Measurements from ENCODE around the gene HECW1.

DNA sequence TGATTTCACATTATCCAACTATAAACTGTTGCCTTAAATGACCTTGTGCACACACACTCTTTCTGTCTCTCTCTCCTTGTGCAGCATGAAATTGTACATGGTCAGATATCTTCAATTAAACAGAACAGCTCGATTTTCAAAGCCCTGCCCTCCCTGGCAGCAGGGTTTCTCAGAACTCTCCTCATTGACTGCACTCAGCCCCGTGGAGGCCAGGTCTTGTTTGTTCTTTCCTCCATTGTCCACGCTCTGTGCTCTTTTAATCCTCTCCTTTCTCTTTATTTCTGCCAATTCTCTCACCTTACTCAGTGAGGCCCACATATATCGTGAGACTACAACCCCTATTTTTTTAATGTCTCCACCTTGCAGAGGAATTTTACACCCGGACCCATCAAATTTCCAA, 294.5 kb downstream of the HECW1 start:
- TF ChIP-seq SMAD1 (IDR thresholded peaks at IDR 0.05; ENCODE audit: low read depth, partially characterized antibody) (no peak), ZBTB11 (CRISPR knock-in tag; IDR thresholded peaks at IDR 0.05) (no peak), ATF2 (IDR thresholded peaks at IDR 0.05; ENCODE audit: low read length) (no peak), EP300 (IDR thresholded peaks at IDR 0.05; ENCODE audit: borderline replicate concordance in 1 of 2, control insufficient read depth in 1 of 2, low read depth in 2 of 2, low read length in 2 of 2) (no peak), YY1 (IDR thresholded peaks at IDR 0.05; ENCODE audit: low read depth, low read length) (no peak), RELA (IDR thresholded peaks at IDR 0.05; ENCODE audit: borderline replicate concordance, partially characterized antibody) (no peak), POLR2A (IDR thresholded peaks at IDR 0.05; ENCODE audit: low read depth, low read length) (no peak), TBL1XR1 (IDR thresholded peaks at IDR 0.05; ENCODE audit: low read depth, low read length) (no peak), TCF7 (IDR thresholded peaks at IDR 0.05; ENCODE audit: borderline replicate concordance) (no peak), PAX5 (IDR thresholded peaks at IDR 0.05; ENCODE audit: borderline replicate concordance, low read depth, low read length) (no peak)
- TF ChIP-seq, protein P1, sequence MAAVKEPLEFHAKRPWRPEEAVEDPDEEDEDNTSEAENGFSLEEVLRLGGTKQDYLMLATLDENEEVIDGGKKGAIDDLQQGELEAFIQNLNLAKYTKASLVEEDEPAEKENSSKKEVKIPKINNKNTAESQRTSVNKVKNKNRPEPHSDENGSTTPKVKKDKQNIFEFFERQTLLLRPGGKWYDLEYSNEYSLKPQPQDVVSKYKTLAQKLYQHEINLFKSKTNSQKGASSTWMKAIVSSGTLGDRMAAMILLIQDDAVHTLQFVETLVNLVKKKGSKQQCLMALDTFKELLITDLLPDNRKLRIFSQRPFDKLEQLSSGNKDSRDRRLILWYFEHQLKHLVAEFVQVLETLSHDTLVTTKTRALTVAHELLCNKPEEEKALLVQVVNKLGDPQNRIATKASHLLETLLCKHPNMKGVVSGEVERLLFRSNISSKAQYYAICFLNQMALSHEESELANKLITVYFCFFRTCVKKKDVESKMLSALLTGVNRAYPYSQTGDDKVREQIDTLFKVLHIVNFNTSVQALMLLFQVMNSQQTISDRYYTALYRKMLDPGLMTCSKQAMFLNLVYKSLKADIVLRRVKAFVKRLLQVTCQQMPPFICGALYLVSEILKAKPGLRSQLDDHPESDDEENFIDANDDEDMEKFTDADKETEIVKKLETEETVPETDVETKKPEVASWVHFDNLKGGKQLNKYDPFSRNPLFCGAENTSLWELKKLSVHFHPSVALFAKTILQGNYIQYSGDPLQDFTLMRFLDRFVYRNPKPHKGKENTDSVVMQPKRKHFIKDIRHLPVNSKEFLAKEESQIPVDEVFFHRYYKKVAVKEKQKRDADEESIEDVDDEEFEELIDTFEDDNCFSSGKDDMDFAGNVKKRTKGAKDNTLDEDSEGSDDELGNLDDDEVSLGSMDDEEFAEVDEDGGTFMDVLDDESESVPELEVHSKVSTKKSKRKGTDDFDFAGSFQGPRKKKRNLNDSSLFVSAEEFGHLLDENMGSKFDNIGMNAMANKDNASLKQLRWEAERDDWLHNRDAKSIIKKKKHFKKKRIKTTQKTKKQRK (IDR thresholded peaks at IDR 0.05; ENCODE audit: low read depth, low read length) = no peak
- TF ChIP-seq, protein P2, sequence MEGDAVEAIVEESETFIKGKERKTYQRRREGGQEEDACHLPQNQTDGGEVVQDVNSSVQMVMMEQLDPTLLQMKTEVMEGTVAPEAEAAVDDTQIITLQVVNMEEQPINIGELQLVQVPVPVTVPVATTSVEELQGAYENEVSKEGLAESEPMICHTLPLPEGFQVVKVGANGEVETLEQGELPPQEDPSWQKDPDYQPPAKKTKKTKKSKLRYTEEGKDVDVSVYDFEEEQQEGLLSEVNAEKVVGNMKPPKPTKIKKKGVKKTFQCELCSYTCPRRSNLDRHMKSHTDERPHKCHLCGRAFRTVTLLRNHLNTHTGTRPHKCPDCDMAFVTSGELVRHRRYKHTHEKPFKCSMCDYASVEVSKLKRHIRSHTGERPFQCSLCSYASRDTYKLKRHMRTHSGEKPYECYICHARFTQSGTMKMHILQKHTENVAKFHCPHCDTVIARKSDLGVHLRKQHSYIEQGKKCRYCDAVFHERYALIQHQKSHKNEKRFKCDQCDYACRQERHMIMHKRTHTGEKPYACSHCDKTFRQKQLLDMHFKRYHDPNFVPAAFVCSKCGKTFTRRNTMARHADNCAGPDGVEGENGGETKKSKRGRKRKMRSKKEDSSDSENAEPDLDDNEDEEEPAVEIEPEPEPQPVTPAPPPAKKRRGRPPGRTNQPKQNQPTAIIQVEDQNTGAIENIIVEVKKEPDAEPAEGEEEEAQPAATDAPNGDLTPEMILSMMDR (IDR thresholded peaks at IDR 0.05 in 2 of 3, conservative IDR thresholded peaks at IDR 0.05 in 1 of 3; ENCODE audit: control insufficient read depth in 2 of 3, extremely low read depth in 1 of 3, insufficient read depth in 1 of 3, low read depth in 3 of 3, low read length in 3 of 3) = no peak

All from GM12878 (cell line).